Measurements from ENCODE around the gene TSN.

- TF ChIP-seq CTCF (IDR thresholded peaks at IDR 0.05) (no peak), EP300 (IDR thresholded peaks at IDR 0.05) (no peak)
Measured at GRCh38 chr2:121803503-121803902, 48.1 kb downstream of the TSN start.

Data from stomach (tissue), 4 donors.